ENCODE measurements around the gene WIPF1.

Gene WIPF1

DNA sequence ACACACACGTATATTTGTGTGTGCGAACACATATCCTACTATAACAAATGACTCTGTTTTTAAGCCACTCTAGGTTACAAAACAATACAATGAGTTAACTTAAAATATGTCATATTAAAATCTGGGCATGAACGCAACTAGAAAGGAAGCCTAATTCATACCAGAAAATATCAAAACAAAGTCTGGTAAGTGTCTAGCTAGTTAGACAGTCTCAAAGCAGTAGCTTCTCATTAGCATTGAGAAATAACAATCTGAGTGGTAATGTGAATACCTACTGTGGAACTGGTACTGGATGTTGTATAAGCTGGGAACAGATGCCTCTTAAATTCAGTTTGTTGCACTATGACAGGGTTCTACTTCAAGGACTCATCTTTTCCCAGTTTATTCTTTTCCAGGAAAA is 32.5 kb upstream of the WIPF1 start:
- TF ChIP-seq, protein P1, sequence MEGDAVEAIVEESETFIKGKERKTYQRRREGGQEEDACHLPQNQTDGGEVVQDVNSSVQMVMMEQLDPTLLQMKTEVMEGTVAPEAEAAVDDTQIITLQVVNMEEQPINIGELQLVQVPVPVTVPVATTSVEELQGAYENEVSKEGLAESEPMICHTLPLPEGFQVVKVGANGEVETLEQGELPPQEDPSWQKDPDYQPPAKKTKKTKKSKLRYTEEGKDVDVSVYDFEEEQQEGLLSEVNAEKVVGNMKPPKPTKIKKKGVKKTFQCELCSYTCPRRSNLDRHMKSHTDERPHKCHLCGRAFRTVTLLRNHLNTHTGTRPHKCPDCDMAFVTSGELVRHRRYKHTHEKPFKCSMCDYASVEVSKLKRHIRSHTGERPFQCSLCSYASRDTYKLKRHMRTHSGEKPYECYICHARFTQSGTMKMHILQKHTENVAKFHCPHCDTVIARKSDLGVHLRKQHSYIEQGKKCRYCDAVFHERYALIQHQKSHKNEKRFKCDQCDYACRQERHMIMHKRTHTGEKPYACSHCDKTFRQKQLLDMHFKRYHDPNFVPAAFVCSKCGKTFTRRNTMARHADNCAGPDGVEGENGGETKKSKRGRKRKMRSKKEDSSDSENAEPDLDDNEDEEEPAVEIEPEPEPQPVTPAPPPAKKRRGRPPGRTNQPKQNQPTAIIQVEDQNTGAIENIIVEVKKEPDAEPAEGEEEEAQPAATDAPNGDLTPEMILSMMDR (IDR thresholded peaks at IDR 0.05; ENCODE audit: poor library complexity, severe bottlenecking) = no peak
- Histone ChIP-seq H3K4me3 (ENCODE audit: severe bottlenecking) (no peak overlapping the region), H3K27ac (ENCODE audit: poor library complexity, severe bottlenecking) (no peak overlapping the region), H3K27me3 (ENCODE audit: insufficient read depth, poor library complexity, severe bottlenecking) (no peaks in the 10 kb centered on the region), H3K36me3 (ENCODE audit: low read depth) (no peaks in the 10 kb centered on the region), H3K4me1 (ENCODE audit: insufficient read depth, poor library complexity, severe bottlenecking) (no peaks in the 10 kb centered on the region), H3K9me3 (ENCODE audit: severe bottlenecking) (no peaks in the 10 kb centered on the region)
- DNase-seq (ENCODE audit: low spot score) = no peak
- ATAC-seq (ENCODE audit: low read depth) = no peak

DNA sequence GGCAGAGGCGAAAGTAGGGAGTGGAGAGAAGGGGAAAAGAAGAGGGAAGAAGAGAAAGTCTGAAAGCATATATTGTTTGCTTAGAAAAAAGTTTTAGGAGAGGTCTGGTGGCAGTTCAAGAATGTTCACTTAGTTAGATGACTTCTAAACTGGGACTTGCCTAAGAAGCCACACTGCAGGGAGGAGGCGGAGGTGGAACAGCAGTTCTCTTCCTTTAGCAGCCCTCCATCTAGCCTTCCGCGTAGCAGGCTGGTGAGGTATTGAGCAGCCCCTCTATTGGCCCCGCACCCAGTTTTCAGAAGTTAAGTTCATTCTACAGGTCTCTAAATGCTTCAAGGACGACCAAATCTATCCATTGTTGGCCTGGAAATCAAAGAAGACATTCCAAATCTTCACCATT is 31.9 kb upstream of the WIPF1 start:
- Histone ChIP-seq H3K9me3 (ENCODE audit: severe bottlenecking) (no peaks in the 10 kb centered on the region), H3K4me1 (ENCODE audit: insufficient read depth, poor library complexity, severe bottlenecking) (no peaks in the 10 kb centered on the region), H3K27me3 (ENCODE audit: insufficient read depth, poor library complexity, severe bottlenecking) (no peaks in the 10 kb centered on the region), H3K36me3 (ENCODE audit: low read depth) (no peaks in the 10 kb centered on the region), H3K4me3 (ENCODE audit: severe bottlenecking) (no peak overlapping the region), H3K27ac (ENCODE audit: poor library complexity, severe bottlenecking) (no peak overlapping the region)
- ATAC-seq (ENCODE audit: low read depth) (no peak), DNase-seq (ENCODE audit: low spot score) (no peak)
- TF ChIP-seq, protein P1 (IDR thresholded peaks at IDR 0.05; ENCODE audit: poor library complexity, severe bottlenecking) = no peak

DNA sequence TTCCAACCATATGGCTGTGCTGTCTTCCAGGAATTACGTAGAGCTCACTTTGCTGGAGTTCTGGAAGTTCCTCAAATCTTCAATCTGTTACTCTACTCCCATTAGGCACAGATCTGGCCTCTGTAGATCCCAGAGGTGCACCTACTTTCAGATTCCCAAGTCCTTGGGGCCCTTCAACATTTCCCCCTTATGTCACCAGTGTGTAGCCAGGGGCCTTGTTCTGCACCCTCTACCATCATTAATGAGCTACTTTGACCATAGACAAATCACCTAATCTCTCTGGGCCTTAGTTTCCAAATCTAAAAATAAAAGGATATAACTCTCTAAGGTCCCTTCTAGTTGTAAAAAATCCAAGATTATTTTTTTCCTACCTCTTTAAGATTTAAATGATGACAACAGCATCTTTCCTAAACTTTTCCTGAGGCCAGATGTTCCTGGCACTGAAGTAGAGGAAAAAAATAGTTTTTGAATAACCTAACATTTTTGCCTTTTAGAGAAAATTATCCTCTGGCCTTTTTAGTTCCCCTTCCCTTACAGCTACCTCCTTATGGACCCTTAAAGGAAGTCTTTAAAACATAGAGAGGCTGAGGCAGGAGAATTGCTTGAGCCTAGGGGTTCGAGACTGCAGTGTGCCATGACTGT is 31.0 kb upstream of the WIPF1 start:
- Histone ChIP-seq H3K9me3 (ENCODE audit: severe bottlenecking) (no peaks in the 10 kb centered on the region), H3K4me1 (ENCODE audit: insufficient read depth, poor library complexity, severe bottlenecking) (no peaks in the 10 kb centered on the region), H3K27me3 (ENCODE audit: insufficient read depth, poor library complexity, severe bottlenecking) (no peaks in the 10 kb centered on the region), H3K36me3 (ENCODE audit: low read depth) (no peaks in the 10 kb centered on the region), H3K27ac (ENCODE audit: poor library complexity, severe bottlenecking) (no peak overlapping the region), H3K4me3 (ENCODE audit: severe bottlenecking) (no peak overlapping the region)
- ATAC-seq (ENCODE audit: low read depth) (no peak), DNase-seq (ENCODE audit: low spot score) (no peak)
- TF ChIP-seq, protein P1 (IDR thresholded peaks at IDR 0.05; ENCODE audit: poor library complexity, severe bottlenecking) = no peak

DNA sequence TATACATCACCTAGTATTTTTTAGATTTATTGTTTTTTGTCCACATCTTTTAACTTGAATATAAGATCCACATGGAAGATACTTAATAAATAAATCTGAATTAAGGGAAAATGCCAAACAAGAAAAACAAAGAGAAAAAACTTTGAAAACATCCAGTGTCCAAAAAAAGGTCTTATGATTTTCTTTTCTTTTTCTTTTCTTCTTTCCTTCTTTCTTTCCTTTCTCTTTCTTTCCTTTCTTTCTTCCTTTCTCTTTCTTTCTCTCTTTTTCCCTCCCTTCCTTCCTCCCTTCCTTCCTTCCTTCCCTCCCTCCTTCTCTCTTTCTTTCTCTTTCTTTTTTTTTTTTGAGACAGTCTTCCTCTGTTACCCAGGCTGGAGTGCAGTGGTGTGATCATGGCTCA is 29.6 kb upstream of the WIPF1 start:
- no peak overlapping the region for H3K27ac ChIP-seq (ENCODE audit: poor library complexity, severe bottlenecking)
- TF ChIP-seq, protein P1 (IDR thresholded peaks at IDR 0.05; ENCODE audit: poor library complexity, severe bottlenecking) = no peak
- H3K27me3 ChIP-seq (ENCODE audit: insufficient read depth, poor library complexity, severe bottlenecking) = no peaks in the 10 kb centered on the region
- no peaks in the 10 kb centered on the region for H3K36me3 ChIP-seq (ENCODE audit: low read depth)
- no peaks in the 10 kb centered on the region for H3K4me1 ChIP-seq (ENCODE audit: insufficient read depth, poor library complexity, severe bottlenecking)
- ATAC-seq (ENCODE audit: low read depth) = no peak
- H3K4me3 ChIP-seq (ENCODE audit: severe bottlenecking) = no peak overlapping the region
- no peaks in the 10 kb centered on the region for H3K9me3 ChIP-seq (ENCODE audit: severe bottlenecking)
- DNase-seq (ENCODE audit: low spot score) = no peak

DNA sequence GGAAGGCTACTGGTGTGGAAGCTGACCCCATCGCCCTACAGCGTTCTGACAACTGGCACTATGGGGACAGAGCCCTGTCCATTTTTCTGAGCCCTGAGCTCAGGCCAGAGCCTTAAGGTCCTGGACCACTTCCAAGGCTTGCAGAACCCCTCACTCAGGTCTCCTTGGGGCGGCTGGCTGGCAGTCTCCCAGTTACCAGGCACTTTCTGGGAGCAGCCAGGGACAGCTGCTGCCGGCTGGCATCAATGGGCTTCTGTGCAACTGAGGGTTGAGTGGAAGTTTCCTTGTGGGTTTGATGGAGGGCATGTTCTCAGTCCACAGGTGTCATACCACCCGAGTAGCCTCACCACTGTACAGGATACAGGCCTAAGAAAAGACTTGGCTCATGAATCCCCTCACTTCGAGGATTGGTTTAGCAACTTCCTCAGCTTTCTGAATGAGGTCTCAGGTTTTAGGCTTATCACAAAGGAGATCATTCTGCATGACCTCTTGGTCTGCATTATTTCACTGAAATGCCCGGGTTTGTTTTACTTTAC is 27.4 kb upstream of the WIPF1 start:
- no peak for ATAC-seq (ENCODE audit: low read depth)
- TF ChIP-seq, protein P1 (IDR thresholded peaks at IDR 0.05; ENCODE audit: poor library complexity, severe bottlenecking) = no peak
- no peak overlapping the region for H3K4me3 ChIP-seq (ENCODE audit: severe bottlenecking)
- no peak for DNase-seq (ENCODE audit: low spot score)
- H3K4me1 ChIP-seq (ENCODE audit: insufficient read depth, poor library complexity, severe bottlenecking) = no peaks in the 10 kb centered on the region
- no peaks in the 10 kb centered on the region for H3K36me3 ChIP-seq (ENCODE audit: low read depth)
- no peak overlapping the region for H3K27ac ChIP-seq (ENCODE audit: poor library complexity, severe bottlenecking)
- no peaks in the 10 kb centered on the region for H3K9me3 ChIP-seq (ENCODE audit: severe bottlenecking)
- H3K27me3 ChIP-seq (ENCODE audit: insufficient read depth, poor library complexity, severe bottlenecking) = no peaks in the 10 kb centered on the region
